A549 (cell line): ENCODE data around the gene KCTD4. TPM values are rescaled to one million over a fixed set of nuclear protein-coding genes. Genes with fewer than 3 reads are reported as not detected.

Experiments
- ATAC-seq, 2 experiments: fragments of 200-7000 bp in 1 of 2; fragments of >200 bp in 1 of 2; cut with Nextera tagmentation in 1 of 2; cut with Tn5 transposase in 1 of 2; 3 replicates each; pipeline versions ENCODE4 v1.8.0 to v1.9.1; 2018 to 2020; ENCODE audit warnings: mild to moderate bottlenecking in 1 of 2, moderate library complexity in 1 of 2
- CTCF ChIA-PET: fragments of 300-600 bp; sonication (Branson Sonifier 250); formaldehyde crosslinking; extraction: SDS; loops from one replicate; lab custom pipeline; 2021; ENCODE audit warnings: antibody characterized with exemption, inconsistent platforms; lab: Yijun Ruan, JAX
- POLR2A ChIA-PET: fragments of 350-600 bp; formaldehyde crosslinking; extraction: SDS; loops from one replicate; lab custom pipeline; 2021; ENCODE audit warnings: antibody characterized with exemption, inconsistent platforms; lab: Yijun Ruan, JAX
- DNase-seq, 2 experiments: peaks; one replicate each; pipeline versions ENCODE4 v3.0.0 to v3.0.0-alpha.2; 2011 to 2016; ENCODE audit warnings: low read depth in 1 of 2, low spot score in 1 of 2
- FAIRE-seq: peaks from 2 replicates; lab custom pipeline; 2011; peaks lifted over from hg19 to GRCh38; lab: Jason Lieb, UNC
- H3K27ac ChIP-seq, 2 experiments: fragments of >200 bp; sonication (Bioruptor Twin); formaldehyde crosslinking; 3 replicates each; pipeline ENCODE4 v1.5.1; 2016 to 2017
- H3K4me1 ChIP-seq: fragments of >200 bp; sonication (Bioruptor Twin); formaldehyde crosslinking; 3 replicates; pipeline ENCODE4 v1.6.1; 2016
- H3K4me2 ChIP-seq: fragments of >200 bp; sonication (Bioruptor Twin); formaldehyde crosslinking; 3 replicates; pipeline ENCODE4 v1.6.1; 2016
- H3K4me3 ChIP-seq: fragments of >200 bp; sonication (Bioruptor Twin); formaldehyde crosslinking; 3 replicates; pipeline ENCODE4 v1.5.1; 2016
- H3K9me3 ChIP-seq: fragments of >200 bp; sonication (Bioruptor Twin); formaldehyde crosslinking; 3 replicates; pipeline ENCODE4 v1.6.1; 2016
- BCL3 ChIP-seq: fragments of >200 bp; sonication (Bioruptor Twin); formaldehyde crosslinking; IDR thresholded peaks from 3 replicates; pipeline ENCODE4 v1.6.1; 2016
- CEBPB ChIP-seq, 2 experiments: fragments of >200 bp in 1 of 2; sonication (Bioruptor Twin) in 1 of 2; formaldehyde crosslinking in 1 of 2; IDR thresholded peaks; 2 replicates each; pipeline ENCODE4 v1.6.1; 2012 to 2016
- CHD2 ChIP-seq: fragments of 150-350 bp; IDR thresholded peaks from 2 replicates; pipeline ENCODE4 v1.6.1; 2014; ENCODE audit warnings: low read length; ENCODE audit not compliant: partially characterized antibody
- EHF ChIP-seq: fragments of 250-450 bp; sonication (Bioruptor Pico); IDR thresholded peaks from 2 replicates; pipeline ENCODE4 v1.5.0; 2020; ENCODE audit warnings: mild to moderate bottlenecking
- FOSL2 ChIP-seq, 2 experiments: fragments of 450-650 bp in 1 of 2; fragments of >200 bp in 1 of 2; sonication (Bioruptor Twin) in 1 of 2; formaldehyde crosslinking; IDR thresholded peaks; 2 replicates each; pipeline versions ENCODE4 v1.5.0 to v1.6.1; 2016 to 2020; ENCODE audit warnings: mild to moderate bottlenecking in 1 of 2, moderate library complexity in 1 of 2
- FOXS1 ChIP-seq: fragments of 250-450 bp; sonication (Bioruptor Pico); IDR thresholded peaks from 2 replicates; pipeline ENCODE4 v1.5.0; 2020; ENCODE audit warnings: mild to moderate bottlenecking, moderate library complexity
- GATA3 ChIP-seq: IDR thresholded peaks from 2 replicates; pipeline ENCODE4 v1.6.1; 2012; ENCODE audit warnings: borderline replicate concordance
- HOXB13 ChIP-seq: fragments of 250-450 bp; sonication (Bioruptor Pico); IDR thresholded peaks from 2 replicates; pipeline ENCODE4 v1.5.0; 2020; ENCODE audit warnings: low read depth, mild to moderate bottlenecking, moderate library complexity
- HOXB5 ChIP-seq: fragments of 250-450 bp; sonication (Bioruptor Pico); IDR thresholded peaks from 2 replicates; pipeline ENCODE4 v1.5.0; 2020; ENCODE audit warnings: mild to moderate bottlenecking, moderate library complexity
- JUN ChIP-seq, 2 experiments: fragments of >200 bp; sonication (Bioruptor Twin); formaldehyde crosslinking; IDR thresholded peaks; 2 replicates in 1 of 2; 3 replicates in 1 of 2; pipeline ENCODE4 v1.6.1; 2016 to 2017
- JUNB ChIP-seq: fragments of >200 bp; sonication (Bioruptor Twin); formaldehyde crosslinking; IDR thresholded peaks from 2 replicates; pipeline ENCODE4 v1.6.1; 2016
- MAFK ChIP-seq: fragments of 450-650 bp; IDR thresholded peaks from 2 replicates; pipeline ENCODE4 v1.6.1; 2014; ENCODE audit not compliant: partially characterized antibody
- MYC ChIP-seq: IDR thresholded peaks from 2 replicates; pipeline ENCODE4 v1.6.1; 2012; ENCODE audit warnings: mild to moderate bottlenecking, inconsistent platforms, low read length, improper control_type of control experiment, borderline replicate concordance
- NPAS2 ChIP-seq: fragments of 250-450 bp; sonication (Bioruptor Pico); IDR thresholded peaks from 2 replicates; pipeline ENCODE4 v1.8.0; 2022; ENCODE audit warnings: mild to moderate bottlenecking, moderate library complexity, borderline replicate concordance
- PHF8 ChIP-seq: fragments of 200-600 bp; sonication (generic); IDR thresholded peaks from 2 replicates; pipeline ENCODE4 v1.6.1; 2016; ENCODE audit warnings: low read depth, mild to moderate bottlenecking, antibody characterized with exemption, moderate library complexity, borderline replicate concordance
- POLR2AphosphoS2 ChIP-seq: conservative IDR thresholded peaks from 2 replicates; pipeline ENCODE4 v1.6.1; 2012; ENCODE audit warnings: low read length, improper control_type of control experiment, inconsistent platforms
- RARB ChIP-seq: fragments of 250-450 bp; sonication (Bioruptor Pico); IDR thresholded peaks from 2 replicates; pipeline ENCODE4 v1.8.0; 2021; ENCODE audit warnings: mild to moderate bottlenecking, moderate library complexity
- RNF2 ChIP-seq: fragments of 200-600 bp; sonication (generic); IDR thresholded peaks from 2 replicates; pipeline ENCODE4 v1.6.1; 2016; ENCODE audit warnings: low read depth, mild to moderate bottlenecking, antibody characterized with exemption, moderate library complexity, borderline replicate concordance
- SMC3 ChIP-seq: fragments of >200 bp; sonication (Bioruptor Twin); formaldehyde crosslinking; IDR thresholded peaks from 3 replicates; pipeline ENCODE4 v1.6.1; 2018; ENCODE audit warnings: inconsistent platforms
- ZC3H11A ChIP-seq: fragments of 450-650 bp; IDR thresholded peaks from 2 replicates; pipeline ENCODE4 v1.6.1; 2014; ENCODE audit warnings: antibody characterized with exemption, mild to moderate bottlenecking
- ZFP36 ChIP-seq: fragments of 450-650 bp; IDR thresholded peaks from 2 replicates; pipeline ENCODE4 v1.6.1; 2014; ENCODE audit warnings: borderline replicate concordance; ENCODE audit not compliant: partially characterized antibody
- WGBS: methylation state at CpG from one replicate; pipeline ENCODE4 v1.1.6; 2017; ENCODE audit errors: missing lambda C conversion rate; 5-methylcytosine and 5-hydroxymethylcytosine counted together
- polyA plus RNA-seq, 4 experiments: library from polyadenylated mRNA; depleted of rRNA in 3 of 4; stranded (reverse); fragments of >200 nt; fragmentation: RNase III in 1 of 4; extraction: RNeasy Plus Mini Kit Qiagen cat#74134 plus additional on column Dnase treatment in 1 of 4; gene quantifications; 2 replicates in 3 of 4; 3 replicates in 1 of 4; pipeline ENCODE4 v1.2.3, GENCODE V29; 2011 to 2017
- TF ChIP-seq, protein P1 (sequence below): fragments of 200-600 bp; sonication (generic); IDR thresholded peaks from 2 replicates; pipeline ENCODE4 v1.6.1; 2016; ENCODE audit warnings: antibody characterized with exemption, mild to moderate bottlenecking, moderate library complexity
- TF ChIP-seq, protein P2 (sequence below): IDR thresholded peaks from 2 replicates; pipeline ENCODE4 v1.6.1; 2012

The KCTD4 gene
- polyA plus RNA-seq, 2 of the 4 experiments (the other 2 are of a cell fraction) = not detected

DNA sequence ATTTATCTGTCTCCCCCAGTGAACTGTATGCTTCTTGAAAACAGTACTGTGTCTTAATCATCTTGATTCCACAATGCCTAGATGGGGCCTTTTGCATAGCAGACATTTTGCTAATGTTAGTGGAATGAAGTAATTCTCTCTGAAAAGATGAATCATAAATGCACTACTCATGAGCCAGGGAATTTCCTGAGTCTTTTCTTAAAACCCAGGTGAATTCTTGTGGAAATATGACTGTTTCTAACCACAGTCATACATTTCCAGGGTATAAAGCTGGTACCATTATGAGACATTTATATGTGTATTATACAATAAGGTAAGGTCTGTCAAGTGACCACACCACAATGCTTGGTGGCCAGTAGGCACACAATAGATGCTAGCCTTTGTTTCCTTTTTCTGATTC, 5.5 kb upstream of the KCTD4 start:
- DNase-seq = peak; percentile 28 to 53
- no peak overlapping the region for H3K4me3 ChIP-seq
- H3K27ac ChIP-seq = peak overlapping the region; percentile 50 to 80
- FAIRE-seq = peak; percentile 7
- H3K4me2 ChIP-seq = peak overlapping the region; percentile 51
- H3K9me3 ChIP-seq = no peaks in the 10 kb centered on the region
- ATAC-seq = peak; percentile 91 to 92
- H3K4me1 ChIP-seq = peaks cover 48% of the 10 kb centered on the region
- TF ChIP-seq MYC (no peak), CEBPB (IDR thresholded peaks at IDR 0.05) (peak in 1 of 2 experiments; percentile 12; a peak in 1 of 4 replicates), RNF2 (no peak), EHF (no peak), CHD2 (no peak), FOSL2 (IDR thresholded peaks at IDR 0.05) (peak; percentile 60; the same call in 1 of the 2 replicates), FOSL2 (CRISPR knock-in tag; IDR thresholded peaks at IDR 0.05) (peak; percentile 76), POLR2AphosphoS2 (no peak), GATA3 (peak; percentile 50; the same call in 1 of the 2 replicates), RARB (CRISPR knock-in tag) (no peak), SMC3 (no peak), PHF8 (no peak), BCL3 (no peak), MAFK (peak; percentile 15), JUNB (peak; percentile 80)
- TF ChIP-seq, protein P1, sequence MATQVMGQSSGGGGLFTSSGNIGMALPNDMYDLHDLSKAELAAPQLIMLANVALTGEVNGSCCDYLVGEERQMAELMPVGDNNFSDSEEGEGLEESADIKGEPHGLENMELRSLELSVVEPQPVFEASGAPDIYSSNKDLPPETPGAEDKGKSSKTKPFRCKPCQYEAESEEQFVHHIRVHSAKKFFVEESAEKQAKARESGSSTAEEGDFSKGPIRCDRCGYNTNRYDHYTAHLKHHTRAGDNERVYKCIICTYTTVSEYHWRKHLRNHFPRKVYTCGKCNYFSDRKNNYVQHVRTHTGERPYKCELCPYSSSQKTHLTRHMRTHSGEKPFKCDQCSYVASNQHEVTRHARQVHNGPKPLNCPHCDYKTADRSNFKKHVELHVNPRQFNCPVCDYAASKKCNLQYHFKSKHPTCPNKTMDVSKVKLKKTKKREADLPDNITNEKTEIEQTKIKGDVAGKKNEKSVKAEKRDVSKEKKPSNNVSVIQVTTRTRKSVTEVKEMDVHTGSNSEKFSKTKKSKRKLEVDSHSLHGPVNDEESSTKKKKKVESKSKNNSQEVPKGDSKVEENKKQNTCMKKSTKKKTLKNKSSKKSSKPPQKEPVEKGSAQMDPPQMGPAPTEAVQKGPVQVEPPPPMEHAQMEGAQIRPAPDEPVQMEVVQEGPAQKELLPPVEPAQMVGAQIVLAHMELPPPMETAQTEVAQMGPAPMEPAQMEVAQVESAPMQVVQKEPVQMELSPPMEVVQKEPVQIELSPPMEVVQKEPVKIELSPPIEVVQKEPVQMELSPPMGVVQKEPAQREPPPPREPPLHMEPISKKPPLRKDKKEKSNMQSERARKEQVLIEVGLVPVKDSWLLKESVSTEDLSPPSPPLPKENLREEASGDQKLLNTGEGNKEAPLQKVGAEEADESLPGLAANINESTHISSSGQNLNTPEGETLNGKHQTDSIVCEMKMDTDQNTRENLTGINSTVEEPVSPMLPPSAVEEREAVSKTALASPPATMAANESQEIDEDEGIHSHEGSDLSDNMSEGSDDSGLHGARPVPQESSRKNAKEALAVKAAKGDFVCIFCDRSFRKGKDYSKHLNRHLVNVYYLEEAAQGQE = no peak
- POLR2A ChIA-PET = no interaction called here
- CTCF ChIA-PET = interaction anchor here (0.8 to 2.1 kb wide), 2 partner anchors 31 to 77 kb away, joined by 3 to 6 read pairs; no protein-coding TSS in a partner anchor

- H3K4me2 ChIP-seq = no peak overlapping the region
- peak overlapping the region in 1 of 2 experiments; percentile 80; a peak in 3 of 6 replicates for H3K27ac ChIP-seq
- no peaks in the 10 kb centered on the region for H3K9me3 ChIP-seq
- ATAC-seq = no peak
- TF ChIP-seq, protein P2, sequence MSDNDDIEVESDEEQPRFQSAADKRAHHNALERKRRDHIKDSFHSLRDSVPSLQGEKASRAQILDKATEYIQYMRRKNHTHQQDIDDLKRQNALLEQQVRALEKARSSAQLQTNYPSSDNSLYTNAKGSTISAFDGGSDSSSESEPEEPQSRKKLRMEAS = no peak
- TF ChIP-seq NPAS2 (CRISPR knock-in tag) (no peak), HOXB13 (CRISPR knock-in tag) (no peak), JUN (IDR thresholded peaks at IDR 0.05) (no peak), HOXB5 (CRISPR knock-in tag) (no peak), FOXS1 (CRISPR knock-in tag) (no peak), ZFP36 (no peak), ZC3H11A (no peak)
- no peak for FAIRE-seq
- no peak for DNase-seq
- POLR2A ChIA-PET = interaction anchor here (0.6 kb wide), 1 partner anchor 11 kb away, joined by 3 read pairs; no protein-coding TSS in a partner anchor
- WGBS = 83% methylated on average over 5 of the region's 5 CpGs
- no peak overlapping the region for H3K4me3 ChIP-seq
- peaks cover 48% of the 10 kb centered on the region for H3K4me1 ChIP-seq
- CTCF ChIA-PET = interaction anchor here (1.1 to 2.1 kb wide), 5 partner anchors 11 to 158 kb away, joined by 3 to 6 read pairs (median 4); no protein-coding TSS in a partner anchor
Measured at GRCh38 chr13:45205124-45205523, 4.3 kb upstream of the KCTD4 start.
